IPS-18c (cell line): ENCODE data around the gene TSPAN9.

Experiments
- H3K4me3 ChIP-seq: 2 replicates; pipeline ENCODE4 v1.7.0; 2013; ENCODE audit warnings: low read depth, mild to moderate bottlenecking, low read length, moderate library complexity; ENCODE audit not compliant: insufficient read depth
- H3K9me3 ChIP-seq: one replicate; pipeline ENCODE4 v1.6.1; 2013; ENCODE audit warnings: mild to moderate bottlenecking, low read length, moderate library complexity; ENCODE audit not compliant: control insufficient read depth, insufficient read depth

TSPAN9 gene

GRCh38 chr12:3225154-3225795 lies 148.1 kb downstream of the TSPAN9 start:
- H3K9me3 ChIP-seq: no peaks in the 10 kb centered on the region
- H3K4me3 ChIP-seq: no peak overlapping the region

DNA sequence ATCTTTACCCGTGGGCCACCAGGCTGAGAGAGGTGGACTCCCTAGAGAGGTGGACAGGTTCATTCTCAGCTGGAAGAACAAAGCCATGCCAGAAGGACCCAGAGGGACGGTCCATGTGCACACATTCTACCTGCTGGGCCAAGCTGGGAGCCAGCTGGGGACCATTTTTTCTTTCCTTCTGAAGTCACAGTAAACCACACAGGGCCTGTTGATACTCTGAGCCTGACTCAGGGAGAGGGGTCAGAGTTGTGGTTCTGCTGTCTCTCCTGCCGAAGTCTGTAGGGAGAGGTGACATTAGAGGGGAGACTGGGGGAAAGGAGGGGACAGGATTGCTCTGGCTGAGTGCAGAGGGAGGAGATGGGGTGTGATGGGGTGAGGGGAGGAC lies 148.6 kb downstream of the TSPAN9 start:
- no peak overlapping the region for H3K4me3 ChIP-seq
- H3K9me3 ChIP-seq: no peaks in the 10 kb centered on the region

GRCh38 chr12:3226264-3226663 lies 149.1 kb downstream of the TSPAN9 start:
- H3K9me3 ChIP-seq: no peaks in the 10 kb centered on the region
- H3K4me3 ChIP-seq: no peak overlapping the region

- H3K4me3 ChIP-seq: no peak overlapping the region; the same call in 1 of the 2 replicates
Observed at GRCh38 chr12:3227076-3227975, 150.1 kb downstream of the TSPAN9 start.

DNA sequence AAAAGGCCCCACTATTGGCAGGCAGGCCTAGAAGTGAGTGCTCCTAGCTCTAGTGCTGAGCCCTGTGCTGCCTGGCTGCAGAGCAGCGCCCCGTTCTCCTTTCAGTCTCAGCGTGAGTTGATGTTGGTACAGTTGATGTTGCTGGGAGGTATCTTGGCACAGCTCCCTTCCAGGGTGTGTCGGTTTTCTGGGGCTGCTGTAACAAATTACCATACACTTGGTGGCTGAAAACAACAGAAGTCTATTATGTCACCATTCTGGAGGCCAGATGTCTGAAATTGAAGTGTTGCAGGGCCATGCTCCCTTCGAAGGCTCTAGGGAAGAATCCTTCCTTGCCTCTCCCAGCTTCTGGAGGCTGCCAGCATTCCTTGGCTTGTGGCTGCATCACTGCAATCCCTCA lies 151.4 kb downstream of the TSPAN9 start:
- no peaks in the 10 kb centered on the region for H3K9me3 ChIP-seq
- no peak overlapping the region for H3K4me3 ChIP-seq

More at GRCh38 chr12:3227076-3227975, 150.1 kb downstream of the TSPAN9 start:
- H3K9me3 ChIP-seq: no peaks in the 10 kb centered on the region

DNA sequence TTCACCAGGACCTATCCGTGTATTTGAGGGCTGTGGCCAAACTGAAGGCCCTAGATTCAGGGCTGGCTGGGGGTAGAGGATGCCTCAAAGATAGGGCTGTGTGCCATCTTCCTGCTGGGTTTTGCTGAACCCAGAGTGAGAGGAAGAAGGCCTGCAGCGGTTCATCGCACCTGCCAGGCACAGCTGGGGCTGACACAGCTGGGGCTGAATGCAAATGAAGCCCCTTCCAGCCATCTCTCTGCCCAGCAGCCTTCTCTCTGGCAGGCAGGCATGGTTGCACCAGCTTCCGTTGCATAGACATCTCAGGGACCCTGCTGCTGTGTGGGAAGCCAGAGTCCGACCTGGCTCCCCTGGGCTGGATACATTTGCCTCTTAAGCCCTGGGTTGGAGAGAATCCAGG lies 152.4 kb downstream of the TSPAN9 start:
- H3K4me3 ChIP-seq: no peak overlapping the region
- no peaks in the 10 kb centered on the region for H3K9me3 ChIP-seq

DNA sequence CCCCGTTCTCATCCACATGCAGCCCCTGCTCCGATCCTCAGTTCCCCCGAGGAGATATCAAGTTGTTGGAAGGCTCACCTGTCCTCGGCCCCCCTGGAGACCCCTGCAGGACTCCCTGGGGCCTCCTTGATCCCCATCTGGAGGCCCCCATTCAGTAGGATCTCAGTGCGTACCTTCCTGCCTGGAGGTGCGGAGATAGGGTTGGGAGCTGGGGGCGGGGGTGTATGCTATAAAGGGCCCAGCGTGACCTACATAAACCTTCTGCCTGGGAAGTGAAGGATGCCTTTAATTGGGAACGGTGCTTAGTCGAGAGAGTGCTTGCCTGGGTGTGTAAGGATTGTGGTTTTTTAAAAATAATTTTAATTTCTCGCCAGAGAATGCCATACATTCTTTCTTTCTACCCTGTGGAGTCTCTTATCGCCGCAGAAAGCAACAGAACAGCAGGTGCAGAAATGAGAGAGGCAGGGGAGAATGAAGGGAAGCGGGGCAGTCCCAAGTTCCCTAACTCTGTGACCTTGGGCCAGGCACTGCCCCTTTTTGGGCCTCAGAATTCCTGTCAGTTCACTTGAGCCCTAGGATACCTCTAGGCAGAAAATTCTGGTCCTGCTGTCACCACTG lies 153.7 kb downstream of the TSPAN9 start:
- Histone ChIP-seq H3K4me3 (no peak overlapping the region), H3K9me3 (no peaks in the 10 kb centered on the region)

DNA sequence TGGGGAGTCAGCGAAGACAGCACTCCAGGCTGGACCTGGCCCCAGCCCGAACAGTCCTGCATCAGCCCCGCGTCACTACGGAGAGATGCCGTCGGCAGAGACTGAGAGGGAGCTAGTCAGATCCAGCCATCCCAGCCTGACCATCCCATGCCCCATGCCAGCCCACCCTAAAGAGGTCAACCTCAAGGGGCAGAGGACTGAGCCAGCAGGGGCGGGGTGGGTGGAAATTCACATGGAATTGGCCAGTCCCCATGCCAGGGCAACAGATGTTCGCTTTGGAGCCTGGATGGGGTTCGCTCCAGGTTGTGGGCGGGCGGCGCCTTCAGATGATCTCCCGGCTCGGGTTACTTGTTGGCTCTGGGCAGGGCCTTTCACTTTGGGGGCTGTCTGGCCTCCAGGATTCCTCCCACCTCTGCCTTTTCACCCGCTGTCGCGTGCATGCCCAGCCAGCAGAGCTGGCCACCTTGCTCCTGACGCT lies 154.3 kb downstream of the TSPAN9 start:
- Histone ChIP-seq H3K9me3 (no peaks in the 10 kb centered on the region), H3K4me3 (no peak overlapping the region)

DNA sequence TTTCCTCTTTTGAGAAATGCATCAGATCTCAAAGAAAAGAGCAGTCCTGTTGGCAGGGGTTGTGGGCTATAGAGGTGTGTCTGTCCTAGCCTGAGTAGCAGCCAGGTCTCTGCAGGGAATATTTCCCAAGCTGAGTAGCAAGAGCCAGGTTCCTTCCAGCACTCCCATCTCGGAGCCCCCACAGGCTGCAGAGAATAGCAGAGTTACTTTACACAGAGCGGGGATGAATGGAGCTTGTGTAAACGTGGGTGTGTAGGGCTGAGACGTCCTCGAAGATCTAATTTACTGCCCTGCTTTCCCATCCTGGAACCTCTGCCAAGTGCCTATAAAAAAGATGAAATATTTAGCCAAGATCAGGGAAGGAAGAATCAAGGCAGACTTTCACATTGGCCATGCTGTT lies 156.6 kb downstream of the TSPAN9 start:
- H3K9me3 ChIP-seq: no peaks in the 10 kb centered on the region
- H3K4me3 ChIP-seq: no peak overlapping the region

DNA sequence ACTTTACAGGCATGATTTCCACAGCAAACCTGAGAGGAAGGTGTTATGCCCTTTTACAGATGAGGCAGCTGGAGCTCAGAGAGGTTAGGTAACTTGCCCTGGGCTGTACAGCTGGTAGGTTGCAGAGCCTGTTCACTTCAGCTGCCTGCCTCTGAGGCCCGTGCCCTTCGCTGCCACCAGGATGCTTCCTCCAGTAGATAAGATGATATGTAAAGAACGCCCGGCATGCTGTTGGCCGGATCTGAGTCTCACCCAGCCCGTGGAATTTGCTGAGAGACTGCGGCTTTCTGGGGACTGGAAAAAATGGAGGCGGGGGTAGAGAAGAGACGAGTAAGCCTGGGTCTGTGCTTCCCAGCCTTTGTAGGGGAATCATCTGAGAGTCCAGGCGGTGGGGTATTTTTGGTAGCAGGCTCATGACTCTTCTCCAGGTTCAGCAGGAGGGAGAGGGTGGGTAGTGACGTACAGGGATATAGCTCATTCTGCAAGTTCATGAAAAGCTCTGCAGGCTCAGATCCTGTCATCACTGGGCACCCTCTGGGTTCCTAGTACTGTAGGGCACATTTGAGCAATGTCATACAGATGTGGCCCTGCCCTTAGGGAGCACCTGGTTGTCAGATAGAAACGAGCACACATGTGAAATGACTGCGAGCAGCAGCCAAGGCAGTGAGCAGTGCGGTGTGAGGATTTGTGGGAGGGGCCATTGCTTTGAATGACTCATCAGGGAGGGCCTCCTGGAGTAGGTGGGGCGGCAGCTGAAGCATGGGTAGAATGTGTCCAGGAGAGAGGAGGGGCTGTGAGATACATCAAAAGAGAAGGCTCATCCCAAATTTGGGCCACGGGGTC lies 159.4 kb downstream of the TSPAN9 start:
- Histone ChIP-seq H3K4me3 (no peak overlapping the region), H3K9me3 (no peaks in the 10 kb centered on the region)

DNA sequence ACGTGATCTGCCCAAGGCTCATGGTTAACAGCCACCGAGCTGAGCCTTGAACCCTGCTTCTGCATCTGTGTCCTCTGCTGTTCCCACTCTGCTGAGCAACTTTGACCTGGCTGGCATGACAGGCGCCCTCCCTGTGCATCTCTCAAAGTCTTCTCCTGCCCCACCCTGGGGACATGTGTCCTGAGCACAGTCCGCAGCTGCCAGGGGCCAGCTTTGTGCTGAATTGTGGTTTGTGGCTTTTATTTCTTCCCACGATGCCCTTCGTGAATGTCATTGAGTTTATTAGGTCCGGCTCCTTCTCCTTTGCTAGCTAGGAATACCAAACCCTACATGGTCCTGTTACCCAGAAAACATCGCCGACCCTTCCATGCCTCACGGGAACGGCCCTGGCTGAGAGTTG lies 161.0 kb downstream of the TSPAN9 start:
- Histone ChIP-seq H3K9me3 (no peaks in the 10 kb centered on the region), H3K4me3 (no peak overlapping the region)

DNA sequence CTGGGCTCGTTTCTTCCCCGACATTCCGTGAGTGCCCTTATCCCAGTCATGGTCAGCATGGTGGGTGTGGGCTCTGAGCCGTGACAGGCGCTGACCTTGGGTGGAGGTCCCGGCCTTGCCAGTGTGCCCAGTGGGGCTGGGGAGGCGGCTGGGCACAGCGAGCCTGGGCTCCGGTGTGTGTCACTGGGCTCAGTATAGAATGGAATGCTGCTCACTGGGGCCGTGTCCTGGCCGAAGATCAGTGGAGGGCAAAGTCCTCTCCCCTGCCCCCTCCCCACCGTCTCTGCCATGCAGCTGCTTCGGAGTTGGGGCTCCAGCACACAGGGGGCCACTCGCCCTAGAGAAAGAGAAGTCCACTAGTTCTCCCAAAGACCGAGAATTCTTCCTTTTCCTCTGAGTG lies 164.4 kb downstream of the TSPAN9 start:
- Histone ChIP-seq H3K9me3 (no peaks in the 10 kb centered on the region), H3K4me3 (no peak overlapping the region)

DNA sequence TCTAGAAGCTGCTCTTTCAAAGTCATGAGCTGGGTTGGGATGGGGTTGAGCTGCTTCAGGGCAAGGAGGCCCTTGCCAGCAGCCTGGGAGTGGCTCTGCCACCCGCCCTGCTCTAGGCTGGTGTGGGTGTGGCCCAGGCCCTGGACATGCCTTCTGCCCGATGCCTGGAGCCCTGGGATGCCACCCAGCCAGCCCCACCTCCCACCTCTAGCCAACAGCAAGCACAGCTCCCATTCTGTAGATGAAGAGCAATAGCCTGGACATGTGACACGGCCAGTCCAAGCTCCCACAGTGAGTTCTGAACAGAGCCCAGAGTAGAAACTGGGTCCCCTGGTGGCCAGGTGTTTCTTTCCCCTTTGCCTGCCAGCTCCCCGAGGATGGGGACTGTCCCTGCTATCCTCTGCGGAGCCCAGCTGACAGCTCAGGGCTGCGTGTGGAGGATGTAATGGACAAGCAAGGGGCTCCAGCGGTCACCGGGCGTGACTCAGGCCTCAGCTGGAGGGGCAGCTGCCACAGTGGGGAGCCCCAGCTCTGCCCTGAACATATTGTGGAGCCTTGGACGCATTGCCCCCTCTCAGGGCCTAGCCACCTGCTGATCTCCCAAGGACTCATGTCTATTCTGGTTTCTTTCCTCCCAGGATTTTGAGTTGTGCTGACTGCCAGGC lies 165.2 kb downstream of the TSPAN9 start:
- Histone ChIP-seq H3K4me3 (no peak overlapping the region), H3K9me3 (peaks cover 2% of the 10 kb centered on the region)

GRCh38 chr12:3243376-3244084 lies 166.4 kb downstream of the TSPAN9 start:
- Histone ChIP-seq H3K9me3 (peaks cover 2% of the 10 kb centered on the region), H3K4me3 (no peak overlapping the region)

GRCh38 chr12:3244219-3244750 lies 167.1 kb downstream of the TSPAN9 start:
- H3K9me3 ChIP-seq: peaks cover 2% of the 10 kb centered on the region
- H3K4me3 ChIP-seq: no peak overlapping the region

DNA sequence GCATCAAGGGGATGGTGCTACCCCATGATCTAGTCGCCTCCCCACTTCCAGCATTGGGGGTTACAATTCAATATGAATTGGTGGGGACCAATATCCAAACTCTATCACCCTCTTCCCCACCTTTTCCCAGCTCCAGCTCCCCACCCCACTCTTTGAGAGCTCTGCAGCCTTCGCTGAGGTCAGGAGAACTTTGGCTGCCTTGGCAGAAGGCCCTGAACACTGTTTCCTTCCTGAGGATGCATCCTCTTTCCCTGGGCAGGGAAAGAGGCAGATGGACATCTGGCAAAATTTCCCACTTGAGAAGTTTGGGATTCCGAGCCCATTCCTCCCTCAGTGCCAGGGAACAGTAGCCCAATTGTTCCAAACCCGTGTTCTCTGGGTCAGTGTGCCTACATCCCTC lies 169.1 kb downstream of the TSPAN9 start:
- H3K9me3 ChIP-seq: peaks cover 2% of the 10 kb centered on the region
- no peak overlapping the region for H3K4me3 ChIP-seq
